Loucy (cell line): ENCODE data around the gene TMIE.

Source experiments
- EZH2phosphoT487 ChIP-seq: fragments of 200-600 bp; IDR thresholded peaks from 2 replicates; pipeline ENCODE4 v1.6.1; 2018; ENCODE audit warnings: antibody characterized with exemption, mild to moderate bottlenecking, moderate library complexity, borderline replicate concordance
- TF ChIP-seq, protein P1 (sequence below): fragments of 200-600 bp; sonication (generic); conservative IDR thresholded peaks from 2 replicates; pipeline ENCODE4 v1.5.1; 2014; ENCODE audit warnings: mild to moderate bottlenecking, antibody characterized with exemption, low read length

DNA sequence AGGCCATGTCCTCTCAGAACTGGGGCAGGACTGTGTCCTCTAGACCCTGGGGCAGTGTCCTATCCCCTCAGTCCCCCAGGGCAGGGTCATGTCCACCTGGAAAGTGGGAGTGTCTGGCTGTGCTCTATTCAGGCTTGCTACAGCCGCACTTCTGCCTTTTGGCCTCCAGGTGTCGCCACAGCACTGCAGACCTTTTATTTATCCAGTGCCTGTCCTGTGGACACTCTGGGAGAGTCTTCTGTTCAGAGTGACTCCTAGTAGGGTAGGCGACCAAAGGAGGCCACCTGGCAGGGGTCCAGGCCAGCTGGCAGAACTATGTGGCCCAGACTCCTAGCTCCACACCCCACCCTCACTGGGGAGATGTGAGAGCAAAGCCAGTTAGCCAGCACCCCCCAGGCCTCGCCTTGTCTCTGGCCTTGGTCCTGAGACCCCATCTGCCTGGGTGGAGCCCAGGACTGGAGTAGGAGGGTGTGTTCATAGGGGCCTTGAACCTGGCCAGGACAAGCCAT, 3.9 kb downstream of the TMIE start:
- TF ChIP-seq, protein P1, sequence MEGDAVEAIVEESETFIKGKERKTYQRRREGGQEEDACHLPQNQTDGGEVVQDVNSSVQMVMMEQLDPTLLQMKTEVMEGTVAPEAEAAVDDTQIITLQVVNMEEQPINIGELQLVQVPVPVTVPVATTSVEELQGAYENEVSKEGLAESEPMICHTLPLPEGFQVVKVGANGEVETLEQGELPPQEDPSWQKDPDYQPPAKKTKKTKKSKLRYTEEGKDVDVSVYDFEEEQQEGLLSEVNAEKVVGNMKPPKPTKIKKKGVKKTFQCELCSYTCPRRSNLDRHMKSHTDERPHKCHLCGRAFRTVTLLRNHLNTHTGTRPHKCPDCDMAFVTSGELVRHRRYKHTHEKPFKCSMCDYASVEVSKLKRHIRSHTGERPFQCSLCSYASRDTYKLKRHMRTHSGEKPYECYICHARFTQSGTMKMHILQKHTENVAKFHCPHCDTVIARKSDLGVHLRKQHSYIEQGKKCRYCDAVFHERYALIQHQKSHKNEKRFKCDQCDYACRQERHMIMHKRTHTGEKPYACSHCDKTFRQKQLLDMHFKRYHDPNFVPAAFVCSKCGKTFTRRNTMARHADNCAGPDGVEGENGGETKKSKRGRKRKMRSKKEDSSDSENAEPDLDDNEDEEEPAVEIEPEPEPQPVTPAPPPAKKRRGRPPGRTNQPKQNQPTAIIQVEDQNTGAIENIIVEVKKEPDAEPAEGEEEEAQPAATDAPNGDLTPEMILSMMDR = peak; percentile 98
- TF ChIP-seq EZH2phosphoT487 = no peak
